ENCODE results near the gene UNC5C.

Gene UNC5C

GRCh38 chr4:95540227-95540626, 8.5 kb downstream of the UNC5C start:
- CTCF ChIA-PET: no interaction called here
- Histone ChIP-seq H3K4me3 (ENCODE audit: low read depth, low read length) (no peak overlapping the region), H3K27ac (ENCODE audit: extremely low read depth, low read depth, low read length) (no peak overlapping the region), H3K4me1 (ENCODE audit: control insufficient read depth, insufficient read depth, low read length) (peaks cover 26% of the 10 kb centered on the region), H3K36me3 (ENCODE audit: control insufficient read depth in 2 of 2, insufficient read depth in 1 of 2, low read length in 2 of 2) (no peaks in the 10 kb centered on the region), H3K9me3 (ENCODE audit: control insufficient read depth, insufficient read depth, low read depth, low read length) (no peaks in the 10 kb centered on the region)
- POLR2A ChIA-PET: interaction anchor here (1.0 kb wide), 1 partner anchor 9 kb away, joined by 3 read pairs; the partner anchor contains the start of gene UNC5C
- TF ChIP-seq ZBTB10 (tag by site-specific recombination; IDR thresholded peaks at IDR 0.05) (no peak), ZFP69B (tag by site-specific recombination; IDR thresholded peaks at IDR 0.05) (no peak), PRDM6 (tag by site-specific recombination; IDR thresholded peaks at IDR 0.05) (peak; percentile 55), GLIS1 (tag by site-specific recombination; IDR thresholded peaks at IDR 0.05) (peak; percentile 57; the same call in 1 of the 2 replicates), ZNF660 (tag by site-specific recombination; IDR thresholded peaks at IDR 0.05) (0 out of 2 replicates have a peak, but pooled peaks have one; percentile 29), SP2 (tag by site-specific recombination; IDR thresholded peaks at IDR 0.05) (no peak), ZNF114 (tag by site-specific recombination; IDR thresholded peaks at IDR 0.05) (no peak), BCL6B (tag by site-specific recombination; IDR thresholded peaks at IDR 0.05) (no peak), ZFHX2 (tag by site-specific recombination; conservative IDR thresholded peaks at IDR 0.05) (peak; percentile 64), HOXA7 (CRISPR knock-in tag; IDR thresholded peaks at IDR 0.05; ENCODE audit: borderline replicate concordance) (no peak), HOXD13 (CRISPR knock-in tag; IDR thresholded peaks at IDR 0.05; ENCODE audit: borderline replicate concordance) (no peak), ZNF621 (tag by site-specific recombination; IDR thresholded peaks at IDR 0.05) (no peak), ZNF792 (tag by site-specific recombination; IDR thresholded peaks at IDR 0.05) (no peak), RBAK (tag by site-specific recombination; IDR thresholded peaks at IDR 0.05) (no peak), ZBTB17 (tag by site-specific recombination; IDR thresholded peaks at IDR 0.05) (peak; percentile 36; the same call in 1 of the 2 replicates), ZNF629 (tag by site-specific recombination; IDR thresholded peaks at IDR 0.05) (no peak), ZBTB8A (tag by site-specific recombination; IDR thresholded peaks at IDR 0.05) (0 out of 2 replicates have a peak, but pooled peaks have one; percentile 15), KLF8 (tag by site-specific recombination; IDR thresholded peaks at IDR 0.05) (no peak), ZNF473 (tag by site-specific recombination; IDR thresholded peaks at IDR 0.05) (no peak), OSR2 (tag by site-specific recombination; IDR thresholded peaks at IDR 0.05) (peak; percentile 89), IKZF3 (tag by site-specific recombination; IDR thresholded peaks at IDR 0.05) (peak; percentile 59; the same call in 1 of the 2 replicates), ZNF510 (tag by site-specific recombination; IDR thresholded peaks at IDR 0.05; ENCODE audit: insufficient replicate concordance) (no peak), EGR2 (tag by site-specific recombination; IDR thresholded peaks at IDR 0.05; ENCODE audit: low read depth) (peak; percentile 33; the same call in 1 of the 2 replicates), ZNF184 (tag by site-specific recombination; IDR thresholded peaks at IDR 0.05) (no peak), ZNF639 (tag by site-specific recombination; IDR thresholded peaks at IDR 0.05) (no peak)
- TF ChIP-seq, protein P1, sequence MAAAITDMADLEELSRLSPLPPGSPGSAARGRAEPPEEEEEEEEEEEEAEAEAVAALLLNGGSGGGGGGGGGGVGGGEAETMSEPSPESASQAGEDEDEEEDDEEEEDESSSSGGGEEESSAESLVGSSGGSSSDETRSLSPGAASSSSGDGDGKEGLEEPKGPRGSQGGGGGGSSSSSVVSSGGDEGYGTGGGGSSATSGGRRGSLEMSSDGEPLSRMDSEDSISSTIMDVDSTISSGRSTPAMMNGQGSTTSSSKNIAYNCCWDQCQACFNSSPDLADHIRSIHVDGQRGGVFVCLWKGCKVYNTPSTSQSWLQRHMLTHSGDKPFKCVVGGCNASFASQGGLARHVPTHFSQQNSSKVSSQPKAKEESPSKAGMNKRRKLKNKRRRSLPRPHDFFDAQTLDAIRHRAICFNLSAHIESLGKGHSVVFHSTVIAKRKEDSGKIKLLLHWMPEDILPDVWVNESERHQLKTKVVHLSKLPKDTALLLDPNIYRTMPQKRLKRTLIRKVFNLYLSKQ (tag by site-specific recombination; IDR thresholded peaks at IDR 0.05; ENCODE audit: borderline replicate concordance): no peak
- TF ChIP-seq, protein P2, sequence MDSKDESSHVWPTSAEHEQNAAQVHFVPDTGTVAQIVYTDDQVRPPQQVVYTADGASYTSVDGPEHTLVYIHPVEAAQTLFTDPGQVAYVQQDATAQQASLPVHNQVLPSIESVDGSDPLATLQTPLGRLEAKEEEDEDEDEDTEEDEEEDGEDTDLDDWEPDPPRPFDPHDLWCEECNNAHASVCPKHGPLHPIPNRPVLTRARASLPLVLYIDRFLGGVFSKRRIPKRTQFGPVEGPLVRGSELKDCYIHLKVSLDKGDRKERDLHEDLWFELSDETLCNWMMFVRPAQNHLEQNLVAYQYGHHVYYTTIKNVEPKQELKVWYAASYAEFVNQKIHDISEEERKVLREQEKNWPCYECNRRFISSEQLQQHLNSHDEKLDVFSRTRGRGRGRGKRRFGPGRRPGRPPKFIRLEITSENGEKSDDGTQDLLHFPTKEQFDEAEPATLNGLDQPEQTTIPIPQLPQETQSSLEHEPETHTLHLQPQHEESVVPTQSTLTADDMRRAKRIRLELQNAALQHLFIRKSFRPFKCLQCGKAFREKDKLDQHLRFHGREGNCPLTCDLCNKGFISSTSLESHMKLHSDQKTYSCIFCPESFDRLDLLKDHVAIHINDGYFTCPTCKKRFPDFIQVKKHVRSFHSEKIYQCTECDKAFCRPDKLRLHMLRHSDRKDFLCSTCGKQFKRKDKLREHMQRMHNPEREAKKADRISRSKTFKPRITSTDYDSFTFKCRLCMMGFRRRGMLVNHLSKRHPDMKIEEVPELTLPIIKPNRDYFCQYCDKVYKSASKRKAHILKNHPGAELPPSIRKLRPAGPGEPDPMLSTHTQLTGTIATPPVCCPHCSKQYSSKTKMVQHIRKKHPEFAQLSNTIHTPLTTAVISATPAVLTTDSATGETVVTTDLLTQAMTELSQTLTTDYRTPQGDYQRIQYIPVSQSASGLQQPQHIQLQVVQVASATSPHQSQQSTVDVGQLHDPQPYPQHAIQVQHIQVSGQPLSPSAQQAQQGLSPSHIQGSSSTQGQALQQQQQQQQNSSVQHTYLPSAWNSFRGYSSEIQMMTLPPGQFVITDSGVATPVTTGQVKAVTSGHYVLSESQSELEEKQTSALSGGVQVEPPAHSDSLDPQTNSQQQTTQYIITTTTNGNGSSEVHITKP (tag by site-specific recombination; IDR thresholded peaks at IDR 0.05): peak; percentile 19; the same call in 1 of the 2 replicates

Data from HEK293 (cell line).